Stomach (tissue), 4 donors: ENCODE measurements around the gene CHAT.

Experiments used
- EP300 ChIP-seq: sonication (generic); formaldehyde crosslinking; IDR thresholded peaks from one replicate; pipeline ENCODE4 v1.6.1; 2017; ENCODE audit warnings: antibody characterized with exemption
- POLR2A ChIP-seq, 4 donors: fragments of 450-650 bp; IDR thresholded peaks; one replicate each; pipeline ENCODE4 v1.6.1; 2016; ENCODE audit warnings: antibody characterized with exemption in 4 of 4, control low read depth in 2 of 4, mild to moderate bottlenecking in 1 of 4, moderate library complexity in 1 of 4
- POLR2AphosphoS5 ChIP-seq, 3 donors: sonication (generic); formaldehyde crosslinking; IDR thresholded peaks; one replicate each; pipeline ENCODE4 v1.6.1; 2016; ENCODE audit warnings: antibody characterized with exemption in 3 of 3
- TF ChIP-seq, protein P1 (sequence below), 7 experiments: fragments of 450-650 bp in 4 of 7; fragments of 200-600 bp in 3 of 7; sonication (generic) in 3 of 7; IDR thresholded peaks; one replicate each; pipeline ENCODE4 v1.5.1; 2016 to 2019; ENCODE audit warnings: antibody characterized with exemption in 7 of 7, control low read depth in 2 of 7, mild to moderate bottlenecking in 1 of 7

DNA sequence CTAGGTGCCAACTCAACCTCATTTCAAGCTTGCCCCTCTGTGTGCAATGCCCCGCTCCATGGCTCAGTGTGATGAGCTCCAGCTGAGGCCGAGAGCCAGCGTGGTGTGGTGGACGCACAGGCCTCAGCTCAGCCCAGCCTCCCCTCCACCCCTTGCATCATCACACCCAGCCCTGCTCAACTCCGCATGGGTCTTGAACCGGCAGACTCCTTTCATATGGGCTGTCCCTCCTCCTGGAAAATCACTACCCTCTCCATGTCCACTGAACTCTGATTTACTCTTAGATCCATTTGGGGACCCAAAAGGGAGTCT lies 20.3 kb upstream of the CHAT start:
- TF ChIP-seq EP300: no peak
- TF ChIP-seq POLR2A (IDR thresholded peaks at IDR 0.05): no peak
- TF ChIP-seq, protein P1, sequence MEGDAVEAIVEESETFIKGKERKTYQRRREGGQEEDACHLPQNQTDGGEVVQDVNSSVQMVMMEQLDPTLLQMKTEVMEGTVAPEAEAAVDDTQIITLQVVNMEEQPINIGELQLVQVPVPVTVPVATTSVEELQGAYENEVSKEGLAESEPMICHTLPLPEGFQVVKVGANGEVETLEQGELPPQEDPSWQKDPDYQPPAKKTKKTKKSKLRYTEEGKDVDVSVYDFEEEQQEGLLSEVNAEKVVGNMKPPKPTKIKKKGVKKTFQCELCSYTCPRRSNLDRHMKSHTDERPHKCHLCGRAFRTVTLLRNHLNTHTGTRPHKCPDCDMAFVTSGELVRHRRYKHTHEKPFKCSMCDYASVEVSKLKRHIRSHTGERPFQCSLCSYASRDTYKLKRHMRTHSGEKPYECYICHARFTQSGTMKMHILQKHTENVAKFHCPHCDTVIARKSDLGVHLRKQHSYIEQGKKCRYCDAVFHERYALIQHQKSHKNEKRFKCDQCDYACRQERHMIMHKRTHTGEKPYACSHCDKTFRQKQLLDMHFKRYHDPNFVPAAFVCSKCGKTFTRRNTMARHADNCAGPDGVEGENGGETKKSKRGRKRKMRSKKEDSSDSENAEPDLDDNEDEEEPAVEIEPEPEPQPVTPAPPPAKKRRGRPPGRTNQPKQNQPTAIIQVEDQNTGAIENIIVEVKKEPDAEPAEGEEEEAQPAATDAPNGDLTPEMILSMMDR (IDR thresholded peaks at IDR 0.05): no peak
- no peak for TF ChIP-seq POLR2AphosphoS5 (IDR thresholded peaks at IDR 0.05)
